ENCODE measurements around the gene DGAT2. TPM values are rescaled to one million over a fixed set of nuclear protein-coding genes. Genes with fewer than 3 reads are reported as not detected.

The DGAT2 gene
- total RNA-seq, 1 experiment from 2014 or later = 2.8 TPM

DNA sequence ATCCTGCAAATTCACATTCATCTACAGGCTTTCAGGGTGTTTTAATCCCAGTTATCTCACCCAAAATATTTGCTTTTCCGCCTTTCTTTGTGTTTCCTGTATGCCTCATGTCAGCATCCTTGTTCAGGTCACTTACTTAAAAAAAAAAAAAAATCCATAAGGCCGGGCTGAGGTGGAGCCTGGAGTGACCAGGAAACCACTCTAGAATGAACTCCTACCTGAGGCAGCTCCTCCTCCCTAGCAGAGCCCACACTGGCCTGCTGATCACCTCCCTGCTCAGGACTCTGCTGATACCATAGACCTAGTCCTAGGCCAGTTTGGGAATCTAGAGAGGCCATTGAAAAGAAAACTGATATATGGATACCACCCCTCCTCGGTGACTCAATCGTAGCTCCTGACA lies 8.7 kb upstream of the DGAT2 start:
- Mint-ChIP-seq H3K9me3 (no peaks in the 10 kb centered on the region; a peak in 2 of 5 replicates), H3K4me1 (peaks cover 5 to 13% of the 10 kb centered on the region in 2 experiments; a peak in 3 of 4 replicates), H3K4me3 (no peak overlapping the region), H3K27me3 (ENCODE audit: low read depth) (peaks cover 35% of the 10 kb centered on the region), H3K27ac (no peak overlapping the region), H3K36me3 (ENCODE audit: insufficient read depth in 1 of 3, low read depth in 3 of 3) (no peaks in the 10 kb centered on the region)
- WGBS (ENCODE audit: extremely low coverage, insufficient read length, low lambda C conversion rate) = no CpG with 5 or more reads among the region's 4 CpGs
- no peak overlapping the region for H2BK5ac ChIP-seq (ENCODE audit: insufficient read length, low read length)
- no peaks in the 10 kb centered on the region for H3K23me2 ChIP-seq (ENCODE audit: insufficient read length, low read depth, low read length, poor library complexity, severe bottlenecking)
- no peak overlapping the region for H3K9ac ChIP-seq (ENCODE audit: extremely low read depth, insufficient read length, low read length)
- no peaks in the 10 kb centered on the region for H3K4me1 ChIP-seq (ENCODE audit: insufficient read depth, low read length)
- H3T11ph ChIP-seq (ENCODE audit: low read length) = no peak overlapping the region
- H3K4ac ChIP-seq (ENCODE audit: low read depth, low read length) = no peak overlapping the region
- H2BK20ac ChIP-seq (ENCODE audit: low read depth, low read length, poor library complexity, severe bottlenecking) = no peak overlapping the region
- no peak overlapping the region for H3K27ac ChIP-seq (ENCODE audit: insufficient read length, low read depth, low read length)
- H3K18ac ChIP-seq (ENCODE audit: insufficient read length, low read depth, low read length) = no peak overlapping the region
- no peak overlapping the region for H2BK12ac ChIP-seq (ENCODE audit: insufficient read length, low read depth, low read length)
- no peak overlapping the region for H3K14ac ChIP-seq (ENCODE audit: insufficient read depth, low read length)
- no peaks in the 10 kb centered on the region for H4K20me1 ChIP-seq (ENCODE audit: control insufficient read depth, insufficient read depth, insufficient read length)
- H4K5ac ChIP-seq (ENCODE audit: insufficient read length, low read depth, low read length) = no peak overlapping the region
- no peak overlapping the region for H4K91ac ChIP-seq (ENCODE audit: insufficient read length, low read depth, low read length)
- H3K27me3 ChIP-seq (ENCODE audit: insufficient read depth, low read length) = no peaks in the 10 kb centered on the region
- no peaks in the 10 kb centered on the region for H3K79me2 ChIP-seq (ENCODE audit: insufficient read depth, low read length)
- no peak overlapping the region for H2BK15ac ChIP-seq (ENCODE audit: low read depth, low read length)
- no peak overlapping the region for H2BK120ac ChIP-seq (ENCODE audit: low read depth, low read length, poor library complexity, severe bottlenecking)
- no peak overlapping the region for H4K8ac ChIP-seq (replicated peaks; ENCODE audit: insufficient read length, low read depth, low read length)
- H3K4me2 ChIP-seq (ENCODE audit: insufficient read depth, insufficient read length, low read length) = no peak overlapping the region
- no peak overlapping the region for H2AK5ac ChIP-seq (ENCODE audit: insufficient read length, low read length)
- no peak for DNase-seq
- H3K79me1 ChIP-seq (ENCODE audit: insufficient read depth, low read depth, low read length, poor library complexity, severe bottlenecking) = no peaks in the 10 kb centered on the region
- H3K56ac ChIP-seq (ENCODE audit: insufficient read length, low read depth, low read length) = no peak overlapping the region
- TF ChIP-seq, protein P1, sequence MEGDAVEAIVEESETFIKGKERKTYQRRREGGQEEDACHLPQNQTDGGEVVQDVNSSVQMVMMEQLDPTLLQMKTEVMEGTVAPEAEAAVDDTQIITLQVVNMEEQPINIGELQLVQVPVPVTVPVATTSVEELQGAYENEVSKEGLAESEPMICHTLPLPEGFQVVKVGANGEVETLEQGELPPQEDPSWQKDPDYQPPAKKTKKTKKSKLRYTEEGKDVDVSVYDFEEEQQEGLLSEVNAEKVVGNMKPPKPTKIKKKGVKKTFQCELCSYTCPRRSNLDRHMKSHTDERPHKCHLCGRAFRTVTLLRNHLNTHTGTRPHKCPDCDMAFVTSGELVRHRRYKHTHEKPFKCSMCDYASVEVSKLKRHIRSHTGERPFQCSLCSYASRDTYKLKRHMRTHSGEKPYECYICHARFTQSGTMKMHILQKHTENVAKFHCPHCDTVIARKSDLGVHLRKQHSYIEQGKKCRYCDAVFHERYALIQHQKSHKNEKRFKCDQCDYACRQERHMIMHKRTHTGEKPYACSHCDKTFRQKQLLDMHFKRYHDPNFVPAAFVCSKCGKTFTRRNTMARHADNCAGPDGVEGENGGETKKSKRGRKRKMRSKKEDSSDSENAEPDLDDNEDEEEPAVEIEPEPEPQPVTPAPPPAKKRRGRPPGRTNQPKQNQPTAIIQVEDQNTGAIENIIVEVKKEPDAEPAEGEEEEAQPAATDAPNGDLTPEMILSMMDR (conservative IDR thresholded peaks at IDR 0.05) = no peak
- H2AFZ ChIP-seq (ENCODE audit: low read length) = no peak overlapping the region
- no peak overlapping the region for H3K23ac ChIP-seq (ENCODE audit: insufficient read length, low read depth, low read length)
- no peaks in the 10 kb centered on the region for H3K9me3 ChIP-seq (ENCODE audit: control insufficient read depth, low read depth, low read length)
